ENCODE results near the gene CPNE5.

Gene CPNE5

GRCh38 chr6:36856277-36856676 lies 17.0 kb upstream of the CPNE5 start:
- DNase-seq: no peak

- DNase-seq: no peak
Observed at GRCh38 chr6:36855750-36856149, 16.5 kb upstream of the CPNE5 start.

- peak; percentile 88 for DNase-seq
Observed at GRCh38 chr6:36853325-36853724, 14.1 kb upstream of the CPNE5 start.

GRCh38 chr6:36852481-36853147 lies 13.4 kb upstream of the CPNE5 start:
- DNase-seq: peak; percentile 60

- no peak for DNase-seq
Observed at GRCh38 chr6:36851626-36852025, 12.4 kb upstream of the CPNE5 start.

DNA sequence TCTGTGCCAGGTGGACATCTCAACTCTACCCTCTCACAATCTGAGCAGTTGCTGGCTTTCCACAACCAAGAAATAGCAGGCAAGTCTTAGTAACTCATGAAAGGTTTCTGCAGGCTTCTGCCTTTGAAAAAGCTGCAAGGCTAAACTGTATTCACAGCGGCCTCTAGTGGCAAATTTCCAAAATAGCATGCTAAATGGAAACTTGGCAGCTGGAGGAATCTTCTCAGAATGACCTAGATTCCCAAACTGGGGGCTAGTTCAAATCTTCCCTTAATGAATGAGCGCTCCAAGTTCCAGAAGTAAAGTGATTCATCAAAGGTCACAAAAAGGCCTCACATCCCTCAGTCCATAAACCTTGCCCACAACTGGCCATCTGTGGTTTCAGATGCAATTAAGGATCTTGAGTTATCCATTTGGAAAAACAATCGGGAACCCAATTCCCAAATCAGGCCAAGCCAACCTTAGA lies 11.9 kb upstream of the CPNE5 start:
- peak; percentile 73 for DNase-seq

- DNase-seq: no peak
Observed at GRCh38 chr6:36850021-36850420, 10.8 kb upstream of the CPNE5 start.

GRCh38 chr6:36848658-36849441 lies 9.6 kb upstream of the CPNE5 start:
- no peak for DNase-seq

DNA sequence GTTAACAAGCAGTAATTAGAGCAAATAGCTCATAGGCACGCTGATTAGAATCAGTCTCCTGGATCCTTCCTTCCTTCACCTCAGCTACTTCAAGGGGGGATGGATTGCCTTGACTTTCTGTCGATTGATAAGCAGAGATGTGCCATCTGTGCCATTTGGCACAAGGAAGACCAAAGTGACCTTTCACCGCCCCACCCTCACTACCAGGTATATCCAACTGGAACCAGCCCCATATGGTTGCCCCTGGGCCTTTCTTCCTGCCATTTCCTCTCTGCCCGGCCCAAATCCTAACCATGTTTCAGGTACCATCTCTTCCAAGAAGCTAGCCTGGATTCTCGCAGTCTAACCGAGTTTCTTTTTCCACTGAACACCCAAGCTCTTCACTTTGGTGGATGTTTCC lies 8.7 kb upstream of the CPNE5 start:
- no peak for DNase-seq

GRCh38 chr6:36847152-36847551 lies 7.9 kb upstream of the CPNE5 start:
- no peak for DNase-seq

DNA sequence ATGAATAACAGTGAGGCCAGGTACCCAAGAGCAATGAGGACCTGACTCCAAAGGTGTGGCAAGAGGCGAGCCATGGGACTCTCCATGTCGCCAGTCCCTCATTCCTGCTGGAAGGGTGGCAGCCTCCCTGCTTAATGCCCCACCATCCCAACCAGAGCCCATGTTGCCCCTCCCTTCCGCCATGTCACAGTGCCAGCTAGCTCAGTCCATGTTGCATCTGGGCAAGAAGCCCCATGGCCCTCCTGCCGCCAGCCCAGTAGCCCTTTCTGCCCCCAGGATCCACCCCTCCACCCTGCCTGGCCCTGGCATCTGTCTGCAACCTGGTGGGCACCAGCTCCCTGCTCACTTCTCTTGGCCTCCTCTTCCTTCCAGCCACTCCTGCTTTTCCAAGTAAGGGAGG lies 6.0 kb upstream of the CPNE5 start:
- DNase-seq: no peak

DNA sequence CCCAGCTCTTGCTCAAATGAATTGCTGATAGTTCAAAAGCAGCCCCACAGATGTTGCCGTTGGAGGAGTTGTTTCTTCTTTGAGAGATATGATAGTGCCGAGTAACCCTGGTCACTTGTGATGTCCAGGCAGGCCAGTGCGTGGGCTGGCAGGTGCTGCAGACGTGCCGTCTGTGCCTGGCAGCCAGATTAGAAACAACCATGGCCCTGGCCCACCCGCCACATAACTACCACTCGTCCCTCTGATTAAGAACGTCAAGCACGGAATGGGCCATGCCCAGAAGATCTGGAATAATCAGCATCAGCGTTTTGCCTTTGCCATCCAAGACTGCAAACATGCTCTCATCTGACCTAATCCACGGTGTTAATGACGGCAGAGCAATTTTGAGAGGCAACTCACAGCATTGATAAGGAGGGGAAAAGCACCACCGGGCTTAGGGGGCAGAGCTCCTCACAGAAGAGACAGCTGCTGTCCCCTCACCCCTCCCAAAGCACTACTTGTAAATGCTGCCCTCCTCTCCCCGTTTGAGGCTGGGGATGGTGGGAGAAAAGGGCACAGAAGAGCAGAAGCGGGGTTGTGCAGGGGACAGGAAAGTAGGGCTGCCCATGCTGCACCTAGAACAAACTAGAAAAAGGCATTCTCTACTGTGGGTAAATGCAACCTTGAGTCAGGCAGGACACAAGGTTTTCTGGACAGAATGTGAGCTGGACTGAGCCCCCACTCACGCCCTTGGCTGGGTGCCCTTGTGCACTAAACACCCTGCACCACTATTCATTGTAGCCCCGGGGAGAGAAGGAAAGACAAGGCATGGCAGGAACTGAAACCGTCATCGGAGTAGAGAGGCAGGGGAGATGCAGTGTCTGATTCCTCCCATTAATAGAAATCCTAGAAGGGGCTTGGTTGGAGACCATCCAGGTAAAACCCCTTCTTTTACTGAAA lies 5.3 kb upstream of the CPNE5 start:
- DNase-seq: no peak

- DNase-seq: no peak
Observed at GRCh38 chr6:36843170-36843569, 3.9 kb upstream of the CPNE5 start.

DNA sequence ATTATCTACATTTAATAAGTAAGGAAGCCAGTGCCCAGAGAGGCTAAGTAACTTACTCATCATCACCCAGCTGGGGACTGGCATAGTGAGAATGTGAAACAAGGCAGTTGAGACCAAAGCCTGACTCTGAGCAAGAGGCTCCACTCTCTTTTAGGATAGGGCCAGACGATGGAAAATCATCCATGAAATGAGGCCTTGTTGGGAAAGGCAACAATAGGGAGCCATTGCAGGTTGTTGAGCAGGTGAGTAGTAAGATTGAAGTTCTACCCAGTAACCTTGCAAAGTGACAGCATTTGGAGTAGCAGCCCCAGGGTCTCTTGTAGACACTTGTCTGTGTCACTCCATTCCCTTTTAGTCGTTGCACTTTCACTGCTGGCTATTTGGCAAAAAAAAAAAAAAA lies 2.5 kb upstream of the CPNE5 start:
- no peak for DNase-seq

- DNase-seq: no peak
Observed at GRCh38 chr6:36840432-36841403, 1.5 kb upstream of the CPNE5 start.

DNA sequence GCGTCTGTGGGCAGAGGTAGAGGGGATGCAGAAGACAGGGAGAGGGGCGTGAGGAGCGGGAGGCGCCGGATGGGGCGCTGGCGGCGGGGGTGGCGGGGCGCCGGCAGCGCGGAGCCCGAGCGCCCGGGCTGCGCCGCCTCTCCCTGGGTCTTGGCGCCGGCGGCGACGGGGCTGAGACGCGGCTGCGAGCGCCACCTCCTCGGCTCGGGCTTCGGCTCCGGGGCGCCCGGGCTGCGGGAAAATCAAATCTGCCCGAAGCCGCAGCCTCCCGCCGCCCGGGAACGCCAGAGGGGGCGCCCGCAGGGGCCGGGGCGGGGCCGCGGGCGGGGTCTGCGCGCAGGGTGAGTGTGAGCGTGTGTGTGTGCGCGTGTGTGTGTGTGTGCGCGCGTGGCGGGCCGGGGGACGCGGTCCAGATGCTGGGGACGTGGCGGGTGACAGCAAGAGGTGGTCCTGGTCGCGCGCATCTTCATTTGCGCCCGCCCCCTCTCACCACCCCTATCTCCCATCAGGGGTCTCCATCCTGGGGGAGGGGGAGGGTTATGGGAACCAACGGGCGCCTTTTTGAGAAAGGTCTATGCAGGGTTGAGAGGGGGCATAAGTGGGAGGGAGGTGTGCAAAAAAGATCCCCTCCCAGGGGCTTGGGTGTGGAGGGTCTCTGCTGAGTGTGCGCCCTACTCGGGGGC lies 646 bp upstream of the CPNE5 start:
- DNase-seq: peak; percentile 50

DNA sequence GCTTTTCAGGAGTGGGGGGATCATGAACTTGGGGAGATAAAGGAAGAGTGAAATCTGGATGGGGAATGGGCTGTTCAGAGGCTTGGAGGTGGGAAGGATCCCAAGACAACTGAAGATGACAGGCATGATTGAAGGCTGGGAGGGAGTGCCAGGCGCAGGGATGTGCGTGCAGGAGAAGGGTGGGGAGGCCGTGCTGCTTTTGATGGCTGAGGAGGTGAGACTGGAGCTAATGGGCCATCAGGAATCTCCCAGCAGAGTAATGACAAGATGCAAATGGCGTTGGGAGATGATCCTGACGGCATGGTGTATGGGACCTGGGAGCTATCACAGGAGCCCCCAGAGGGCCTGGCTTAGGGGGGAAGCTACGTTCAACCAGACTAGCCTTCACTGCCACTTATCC lies 1.6 kb downstream of the CPNE5 start:
- no peak for DNase-seq

- DNase-seq: no peak
Observed at GRCh38 chr6:36837022-36837339, 2.3 kb downstream of the CPNE5 start.

DNA sequence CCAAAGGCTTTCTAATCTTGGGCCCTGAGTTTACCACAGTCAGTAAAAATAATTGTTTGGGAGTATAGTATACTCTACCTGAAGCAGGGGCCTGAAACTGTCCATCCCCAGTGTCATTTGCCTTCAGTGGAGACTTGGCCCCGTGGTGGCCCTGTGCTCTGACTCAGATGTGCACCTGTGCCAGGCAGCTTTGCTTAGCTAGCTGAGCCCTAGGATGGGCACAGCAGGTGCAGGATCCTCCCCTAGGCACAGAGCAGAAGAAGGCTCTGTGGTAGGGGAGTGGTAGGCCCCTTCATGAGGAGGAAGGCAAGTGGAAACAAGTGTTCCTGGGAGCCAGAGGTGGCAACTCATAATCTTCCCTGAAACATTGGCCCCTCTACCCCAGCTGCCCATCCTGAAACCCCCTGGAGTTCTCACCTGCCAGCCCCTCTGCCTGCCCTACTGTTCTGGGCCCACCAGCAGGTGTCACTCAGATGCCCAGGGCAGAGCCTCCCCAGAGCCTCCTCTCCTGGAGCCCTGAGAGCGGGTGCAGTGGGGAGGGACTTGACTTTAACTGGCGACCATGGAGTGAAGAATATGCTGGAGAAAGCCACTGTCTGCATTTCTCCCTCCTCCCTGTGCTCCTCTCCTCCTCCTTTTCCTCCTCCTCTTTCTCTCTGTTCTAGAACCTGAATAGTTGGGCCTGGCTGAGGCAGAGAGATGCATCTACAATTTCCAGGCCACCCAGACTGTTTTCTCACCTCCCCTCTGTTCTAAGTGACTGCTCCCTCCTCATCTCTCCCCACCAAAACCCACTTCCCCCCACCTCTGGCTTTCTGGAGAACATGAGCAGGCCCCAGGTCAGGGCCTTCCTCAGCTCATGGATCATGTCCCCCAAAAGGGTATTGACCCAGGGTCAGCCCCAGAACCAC lies 2.9 kb downstream of the CPNE5 start:
- DNase-seq: no peak

DNA sequence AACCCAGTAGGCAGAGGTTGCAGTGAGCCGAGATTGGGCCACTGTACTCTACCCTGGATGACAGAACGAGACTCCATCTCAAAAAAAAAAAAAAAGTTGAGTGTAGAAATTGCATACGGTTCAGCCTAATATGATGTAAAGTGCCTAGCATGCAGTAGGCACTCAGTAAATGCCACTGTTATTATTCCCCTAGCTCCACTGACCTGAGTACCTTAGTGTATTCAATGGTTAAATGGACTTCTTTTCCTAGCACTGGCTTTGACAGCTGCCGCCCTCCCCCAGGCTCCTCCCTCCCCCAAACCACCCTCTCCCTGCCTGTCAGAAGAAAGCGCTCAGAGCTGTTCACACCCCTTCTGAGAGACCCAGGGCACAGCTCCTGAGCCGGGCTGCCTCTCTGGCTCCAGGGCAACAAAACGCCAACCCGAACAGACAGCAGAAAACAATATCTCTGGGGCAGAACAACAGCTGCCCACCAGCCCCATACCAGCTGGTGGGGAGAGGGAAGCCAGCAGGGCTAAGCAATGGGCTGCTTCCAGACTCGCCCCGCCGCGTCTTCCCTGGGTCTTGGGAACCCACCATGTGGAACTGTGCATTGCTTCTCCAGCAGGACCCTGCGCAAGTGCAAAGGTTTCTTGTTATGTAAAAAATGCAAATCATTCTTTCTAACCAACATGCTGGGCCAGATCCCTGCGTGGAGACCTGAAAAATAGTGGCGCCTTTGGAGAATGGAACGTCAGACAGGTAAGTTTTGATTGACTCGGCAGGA lies 4.5 kb downstream of the CPNE5 start:
- no peak for DNase-seq
